GM19023 (cell line): ENCODE results near the gene DNASE1.

Experiments used
- ATAC-seq: cut with Tn5 transposase; IDR thresholded peaks from one replicate; pipeline ENCODE4 v1.9.1; 2021; ENCODE audit warnings: mild to moderate bottlenecking, moderate library complexity; ENCODE audit not compliant: unreplicated experiment

Gene DNASE1

DNA sequence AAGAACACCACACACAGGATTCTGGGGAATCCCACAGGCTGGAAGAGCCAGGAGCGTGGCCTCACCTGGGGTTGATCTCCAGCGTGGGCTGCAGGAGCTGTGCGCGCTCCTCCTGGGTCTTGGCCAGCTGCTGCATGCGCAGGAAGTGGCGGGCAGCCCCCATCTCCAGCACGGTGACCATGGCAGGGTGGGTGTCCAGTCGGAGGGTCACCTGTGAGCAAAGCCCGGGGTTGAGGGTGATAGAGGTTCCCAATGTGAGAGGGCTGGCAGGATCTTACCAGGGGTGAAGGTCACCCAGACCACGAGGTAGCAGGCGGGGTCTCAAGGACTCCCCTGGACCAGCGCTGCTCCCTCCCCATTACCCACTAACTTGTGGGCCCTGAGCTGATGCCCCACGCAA, 7.4 kb downstream of the DNASE1 start:
- ATAC-seq: no peak

DNA sequence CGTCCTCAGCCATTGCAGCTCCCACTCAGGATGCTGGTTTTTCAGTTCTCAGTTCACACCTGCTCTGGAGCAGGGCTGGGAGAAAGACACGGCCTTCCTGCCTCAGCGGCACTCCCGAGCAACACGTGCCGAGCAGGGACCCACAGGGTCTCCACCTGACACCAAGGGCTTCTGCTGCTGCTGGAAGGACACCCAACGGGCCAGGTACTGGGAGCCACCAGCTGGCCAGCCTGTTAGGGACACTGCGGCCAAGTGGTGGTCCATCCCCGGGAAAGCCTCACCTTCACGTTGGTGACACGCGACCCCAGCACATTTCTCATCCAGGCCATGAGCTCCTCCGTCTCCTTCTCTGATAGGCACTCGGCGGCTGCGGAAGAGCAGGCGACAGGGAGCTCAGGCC, 8.1 kb downstream of the DNASE1 start:
- ATAC-seq: no peak

DNA sequence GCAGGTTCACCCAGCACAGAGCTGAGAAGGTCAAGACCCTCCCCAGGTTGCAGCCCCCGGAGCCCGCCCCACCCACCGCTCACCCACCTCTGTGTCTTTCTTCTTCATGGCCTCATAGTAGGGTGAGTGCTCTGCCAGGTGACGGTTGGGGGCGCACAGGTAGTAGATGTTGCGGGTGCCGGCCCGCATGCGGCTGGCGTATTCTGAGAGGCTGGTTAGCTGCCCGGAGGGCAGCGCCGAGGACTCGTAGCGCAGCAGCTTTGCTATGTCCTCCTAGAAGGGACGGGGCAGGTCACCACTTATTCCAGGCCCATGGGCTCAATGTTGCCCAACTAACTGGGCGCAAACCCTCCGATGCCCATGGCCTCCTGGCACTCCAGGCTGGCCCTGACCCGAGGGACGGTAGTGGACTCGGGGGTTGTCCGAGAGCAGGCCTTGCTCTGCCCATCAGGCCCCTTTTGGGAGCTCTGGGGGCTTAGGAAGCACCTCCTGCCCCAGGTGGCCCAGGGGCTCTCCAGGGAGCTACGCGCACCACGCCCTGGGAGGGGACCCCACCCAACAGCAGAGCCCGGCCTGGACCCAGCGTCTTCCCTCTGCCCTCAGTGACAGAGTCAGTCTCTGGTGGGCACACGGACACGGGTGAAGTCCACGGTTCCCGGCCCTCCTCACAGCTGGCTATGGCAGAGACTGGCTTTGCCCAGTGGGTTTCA, 9.9 kb downstream of the DNASE1 start:
- no peak for ATAC-seq

DNA sequence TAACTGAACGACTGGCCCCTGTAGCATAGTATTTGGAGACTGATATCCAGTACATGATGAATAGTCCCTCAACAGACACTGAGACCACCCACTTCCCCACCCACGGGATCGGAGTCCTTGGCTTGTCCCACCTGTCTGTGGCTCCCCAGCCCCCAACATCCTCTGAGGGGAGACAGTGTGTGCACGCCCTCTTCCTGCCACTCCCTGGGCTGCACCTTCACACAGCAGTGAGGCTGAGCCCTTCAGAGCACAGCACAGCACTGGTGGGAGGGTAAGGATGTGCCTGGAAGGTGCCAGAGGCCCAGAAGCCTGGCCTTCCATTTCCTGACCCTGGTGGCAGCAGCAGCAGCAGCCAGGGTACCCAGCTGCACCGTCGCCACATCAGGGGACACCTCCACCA, 11.0 kb downstream of the DNASE1 start:
- no peak for ATAC-seq

DNA sequence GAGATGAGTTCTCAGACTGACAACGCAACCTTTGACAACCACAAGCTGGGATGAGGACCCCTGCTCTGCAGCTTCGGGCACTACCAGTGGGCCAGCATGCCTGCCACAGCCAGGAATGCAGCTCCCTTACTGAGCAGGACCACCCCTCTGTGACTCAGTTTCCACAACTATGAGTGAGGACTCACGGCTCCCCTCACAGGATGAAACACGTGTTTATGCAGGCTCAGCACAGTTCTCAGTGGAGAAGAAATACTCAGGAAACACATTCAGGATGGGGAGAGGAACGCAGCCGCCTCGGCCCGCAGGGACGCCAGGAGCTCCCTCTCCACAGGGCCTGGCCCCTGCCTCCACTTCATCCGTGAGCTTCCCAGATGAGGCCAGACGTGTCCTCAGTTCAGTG, 14.1 kb downstream of the DNASE1 start:
- no peak for ATAC-seq

DNA sequence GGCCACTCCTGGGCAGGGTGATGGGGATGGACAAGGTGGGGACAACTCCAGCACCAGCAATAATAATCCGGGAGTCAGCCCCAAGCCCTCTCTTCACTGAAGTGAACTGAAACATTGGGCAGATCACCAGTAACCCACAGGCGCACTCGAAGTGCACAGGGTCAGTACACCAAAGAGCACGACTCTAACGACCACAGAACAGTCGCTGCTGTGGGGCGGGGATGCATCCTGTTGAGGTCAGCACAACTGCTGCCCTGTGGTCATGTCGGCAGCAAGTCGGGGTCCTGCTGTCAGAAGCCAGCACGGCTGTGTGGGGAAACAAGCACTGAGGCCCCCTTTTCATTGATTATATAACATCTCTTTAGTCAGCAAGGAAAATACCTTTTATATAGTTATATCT, 14.6 kb downstream of the DNASE1 start:
- no peak for ATAC-seq

DNA sequence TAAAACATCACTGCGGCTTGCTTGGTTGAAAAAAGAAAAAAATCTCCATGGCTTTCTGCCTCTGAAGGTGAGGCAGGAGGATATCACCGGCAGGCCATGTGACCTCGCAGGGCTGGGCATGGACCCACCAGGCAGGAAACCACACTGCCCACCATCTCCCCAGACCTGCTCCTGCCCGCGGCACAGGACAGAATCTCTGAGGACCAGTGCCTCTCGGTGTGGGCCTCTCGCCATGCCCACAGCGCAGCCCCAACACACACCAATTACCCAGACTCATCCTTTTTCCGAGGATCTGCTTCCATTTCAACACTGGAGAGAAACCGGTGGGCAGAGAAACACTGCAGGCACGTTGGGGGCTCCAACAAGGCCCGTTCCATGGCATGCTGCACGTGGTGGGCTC, 16.2 kb downstream of the DNASE1 start:
- no peak for ATAC-seq

DNA sequence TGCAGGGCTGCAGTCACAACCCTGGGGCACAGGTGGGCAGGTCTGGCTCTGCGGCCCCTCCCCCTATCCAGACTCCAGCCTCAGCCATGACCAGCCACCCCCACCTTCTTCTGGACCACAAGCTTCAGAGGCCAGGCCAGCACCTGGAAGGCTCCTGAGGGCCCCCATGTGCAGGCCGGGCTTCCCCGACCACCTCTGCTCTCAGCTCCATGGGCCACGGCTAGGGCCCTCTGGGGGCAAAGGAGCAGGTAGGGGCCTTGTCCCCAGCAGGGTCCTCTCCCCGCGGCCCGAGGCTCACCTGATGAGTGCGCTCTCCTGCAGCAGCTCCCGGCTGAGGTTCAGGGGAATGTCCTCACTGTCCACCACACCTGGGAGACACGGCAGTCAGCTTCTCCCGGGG, 16.9 kb downstream of the DNASE1 start:
- ATAC-seq: no peak

DNA sequence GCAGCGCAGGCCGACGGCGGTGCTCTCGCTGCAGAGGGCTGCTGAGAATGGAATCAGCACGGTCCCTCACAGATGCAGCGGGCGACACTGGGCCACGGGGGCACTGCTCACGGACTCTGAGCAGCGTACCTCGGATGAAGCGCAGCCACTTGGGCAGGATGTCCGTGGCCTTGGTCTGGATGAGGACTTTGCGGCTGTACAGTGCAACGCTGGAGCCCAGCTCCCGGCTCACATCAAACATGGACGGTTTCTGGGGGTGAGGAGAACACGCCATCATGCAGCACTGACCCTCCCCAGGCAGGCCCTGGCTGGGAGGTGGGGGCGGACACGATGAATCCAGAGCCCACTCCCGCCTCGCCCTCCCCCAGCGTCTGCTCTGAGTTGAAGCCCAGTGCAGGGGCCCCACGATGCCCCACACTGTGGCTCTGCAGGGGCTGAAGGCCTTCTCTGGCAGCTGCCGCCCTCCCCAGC, 18.1 kb downstream of the DNASE1 start:
- no peak for ATAC-seq

DNA sequence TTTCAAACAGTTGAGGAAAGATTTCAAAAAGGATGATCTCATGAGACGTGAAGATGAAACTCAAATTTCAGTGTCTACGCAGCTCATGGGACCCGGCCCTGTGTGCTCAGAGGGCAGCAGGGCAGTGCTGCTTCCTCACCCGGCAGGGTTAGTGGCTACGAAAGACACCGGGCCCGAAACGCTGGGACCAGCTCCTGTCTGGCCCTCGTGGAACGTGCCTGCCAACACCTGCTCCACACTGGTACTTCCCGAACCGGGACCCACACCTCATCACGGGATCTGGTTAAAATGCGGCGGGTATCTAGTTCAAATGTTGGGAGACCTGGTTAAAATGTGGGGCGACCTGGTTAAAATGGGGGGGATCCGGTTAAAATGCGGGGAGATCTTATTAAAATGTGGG, 18.7 kb downstream of the DNASE1 start:
- no peak for ATAC-seq

DNA sequence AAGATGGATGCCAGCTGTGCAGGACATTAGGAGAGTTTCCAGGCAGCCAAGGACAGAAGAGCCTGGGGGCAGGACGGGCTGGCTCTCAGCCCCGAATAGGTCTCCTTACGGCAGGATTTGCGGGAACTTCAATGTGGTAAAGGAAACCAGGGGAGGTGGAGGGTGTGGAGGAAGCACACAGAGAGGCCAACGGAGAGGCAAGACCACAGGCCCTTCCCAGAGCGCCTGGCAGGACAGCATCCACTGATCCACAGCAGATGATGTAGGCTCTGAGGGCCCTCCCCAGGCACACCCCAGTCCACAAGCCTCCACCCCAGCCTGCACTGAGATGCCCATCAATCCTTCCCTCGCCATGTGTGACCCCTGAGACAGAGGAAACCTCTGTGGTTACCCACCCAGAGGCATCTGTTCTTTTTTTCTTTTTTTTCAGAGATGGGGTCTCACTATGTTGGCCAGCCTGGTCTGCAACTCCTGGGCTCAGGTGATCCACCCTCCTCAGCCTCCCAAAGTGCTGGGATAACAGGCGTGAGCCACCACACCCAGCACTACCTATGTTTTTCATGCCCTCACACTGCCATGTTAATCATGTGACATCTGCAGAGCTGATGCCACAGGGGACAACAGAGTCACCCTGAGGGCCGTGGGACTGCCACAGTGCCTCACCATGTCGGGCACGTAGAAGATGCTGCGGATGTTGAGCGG, 19.3 kb downstream of the DNASE1 start:
- ATAC-seq: no peak

DNA sequence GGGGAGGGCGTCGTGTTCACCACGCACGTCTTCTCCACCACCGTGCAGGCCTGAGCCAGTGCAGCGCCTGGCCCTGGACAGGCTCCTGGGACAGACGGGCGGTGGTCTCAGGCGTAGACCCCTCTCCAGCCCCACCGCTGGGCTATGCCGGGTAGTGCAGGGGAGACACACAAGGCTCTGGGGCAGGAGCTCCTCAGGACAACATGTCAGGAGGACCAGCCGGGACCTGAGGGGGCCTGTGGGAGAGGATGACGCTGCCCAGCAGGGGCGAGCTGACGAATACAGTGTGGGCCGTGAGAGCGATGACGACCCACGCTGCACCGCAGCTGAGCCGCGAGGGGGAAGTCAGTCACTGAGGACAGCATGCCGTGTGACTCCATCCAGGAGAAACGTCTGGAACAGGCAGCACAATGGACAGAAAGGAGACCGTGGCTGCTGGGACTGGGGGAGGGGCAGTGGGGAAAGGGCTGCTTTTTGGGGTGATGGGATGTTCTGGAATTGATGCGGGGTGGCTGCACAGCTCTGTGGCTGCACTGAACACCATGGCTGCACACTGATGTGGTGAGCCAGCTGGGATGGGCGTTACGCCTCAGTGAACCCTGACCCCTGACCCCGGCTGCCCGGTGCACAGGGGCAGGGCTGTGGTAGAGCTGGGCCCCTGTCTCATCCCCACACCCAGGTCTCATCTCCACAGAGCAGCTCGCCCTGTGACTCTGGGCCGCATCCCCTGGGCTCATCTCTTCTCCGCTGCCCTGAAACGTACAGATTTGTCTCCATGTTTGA, 20.2 kb downstream of the DNASE1 start:
- ATAC-seq: no peak

DNA sequence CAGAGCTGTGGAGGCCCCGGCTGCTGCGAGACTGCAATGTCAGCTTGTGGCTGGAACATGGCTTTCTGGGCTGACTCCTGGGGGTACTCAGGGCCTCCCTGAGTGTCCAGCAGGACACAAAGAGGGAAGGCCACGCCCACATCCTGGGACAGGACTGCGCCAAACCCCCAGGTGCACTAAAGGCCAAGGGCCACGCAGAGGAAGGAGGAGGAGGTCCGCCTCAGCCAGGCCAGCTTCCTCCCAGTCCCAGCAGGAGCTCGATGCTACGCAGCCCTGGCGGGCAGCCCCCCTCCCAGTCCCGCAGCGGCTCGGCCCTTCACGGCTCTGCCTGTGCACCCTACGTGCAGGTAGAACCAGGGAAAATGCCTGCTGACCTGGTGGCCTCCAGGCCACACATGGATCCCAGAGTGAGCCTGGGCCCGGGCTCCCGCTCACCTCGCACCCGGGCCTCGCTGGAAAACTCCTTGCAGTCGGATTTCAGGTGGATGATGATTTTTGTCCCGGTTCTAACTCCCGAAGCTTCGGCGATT, 21.2 kb downstream of the DNASE1 start:
- no peak for ATAC-seq

DNA sequence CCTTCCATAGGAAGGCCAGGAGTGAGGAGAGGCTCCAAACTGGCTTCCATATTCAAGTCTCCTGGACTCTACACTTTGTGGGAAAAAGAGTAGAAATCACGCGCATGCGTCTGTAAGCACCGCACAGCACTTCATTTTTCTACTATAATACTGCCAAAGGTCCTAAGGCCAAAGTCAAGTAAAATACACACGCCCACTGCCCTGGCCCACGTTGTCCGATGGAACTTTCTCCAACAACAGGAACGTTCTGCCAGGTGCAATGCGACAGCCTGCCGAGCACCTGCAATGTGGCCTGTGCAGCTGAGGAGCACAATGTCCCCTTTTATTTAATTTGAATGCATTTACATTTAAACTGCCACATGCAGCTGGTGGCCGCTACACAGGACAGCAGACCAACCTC, 23.5 kb downstream of the DNASE1 start:
- ATAC-seq: no peak

DNA sequence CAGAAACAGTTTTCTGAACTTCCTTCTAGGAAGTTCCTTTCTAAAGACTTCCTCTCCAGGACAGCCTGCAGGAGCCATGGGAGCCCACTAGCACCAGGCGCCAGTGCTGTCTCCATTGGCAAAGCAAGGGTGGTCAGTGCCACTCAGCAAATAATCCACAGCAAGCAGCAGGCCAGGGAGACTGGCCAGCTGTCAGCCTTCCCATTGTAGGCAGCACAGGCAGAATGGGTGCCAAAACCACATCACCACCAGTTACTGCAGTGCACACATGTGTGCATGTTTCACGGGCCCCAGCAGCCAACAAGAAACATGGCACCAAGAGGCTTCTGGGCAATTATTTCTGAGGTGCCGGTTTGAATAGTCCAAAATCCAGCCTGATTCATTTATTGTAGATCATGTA, 26.7 kb downstream of the DNASE1 start:
- ATAC-seq: no peak

DNA sequence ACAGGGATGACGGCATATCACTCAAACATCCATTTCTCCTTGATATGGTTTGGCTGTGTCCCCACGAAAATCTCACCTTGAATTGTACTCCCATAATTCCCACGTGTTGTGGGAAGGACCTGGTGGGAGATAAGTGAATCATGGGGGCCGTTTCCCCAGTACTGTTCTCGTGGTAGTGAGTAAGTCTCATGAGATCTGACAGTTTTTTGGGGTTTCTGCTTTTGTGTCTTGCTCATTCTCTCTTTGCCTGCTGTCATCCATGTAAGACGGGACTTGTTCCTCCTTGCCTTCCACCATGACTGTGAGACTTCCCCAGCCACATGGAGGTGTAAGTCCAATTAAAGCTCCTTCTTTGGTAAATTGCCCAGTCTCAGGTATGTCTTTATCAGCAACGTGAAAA, 32.5 kb downstream of the DNASE1 start:
- ATAC-seq: no peak

DNA sequence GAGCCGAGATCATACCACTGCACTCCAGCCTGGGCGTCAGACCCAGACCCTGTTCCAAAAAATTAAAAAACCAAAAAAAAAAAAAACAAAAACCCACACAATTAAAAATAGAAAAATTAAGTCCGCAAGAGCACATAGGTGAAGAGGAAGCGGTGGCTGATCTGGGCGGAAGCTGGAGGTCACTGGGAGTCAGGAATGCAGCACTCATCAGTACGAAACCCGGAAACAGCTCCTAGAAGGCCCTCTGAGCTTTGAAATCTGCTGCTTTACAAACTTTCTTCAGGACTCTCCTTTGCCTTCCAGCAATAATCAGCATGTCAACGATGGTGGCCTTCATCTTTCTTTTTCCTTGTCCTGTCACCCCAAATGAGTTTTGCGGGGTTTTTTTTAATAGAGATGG, 33.3 kb downstream of the DNASE1 start:
- no peak for ATAC-seq

DNA sequence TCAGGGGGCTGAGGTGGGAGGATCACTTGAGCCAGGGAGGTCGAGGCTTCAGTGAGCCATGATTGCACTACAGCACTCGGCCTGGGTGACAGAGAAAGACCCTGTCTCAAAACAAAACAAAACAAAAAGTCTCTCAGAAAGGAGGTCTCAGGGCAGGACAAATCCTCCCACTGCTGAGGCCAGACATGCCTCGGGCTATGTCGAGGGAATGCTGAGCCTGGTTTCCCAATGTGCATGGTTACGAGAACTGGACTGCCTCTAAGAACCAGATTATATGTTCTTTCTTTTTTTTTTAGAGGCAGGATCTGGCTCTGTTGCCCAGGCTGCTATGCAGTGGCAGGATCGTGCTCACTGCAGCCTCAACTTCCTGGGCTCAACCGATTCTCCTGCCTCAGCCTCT, 35.2 kb downstream of the DNASE1 start:
- no peak for ATAC-seq

DNA sequence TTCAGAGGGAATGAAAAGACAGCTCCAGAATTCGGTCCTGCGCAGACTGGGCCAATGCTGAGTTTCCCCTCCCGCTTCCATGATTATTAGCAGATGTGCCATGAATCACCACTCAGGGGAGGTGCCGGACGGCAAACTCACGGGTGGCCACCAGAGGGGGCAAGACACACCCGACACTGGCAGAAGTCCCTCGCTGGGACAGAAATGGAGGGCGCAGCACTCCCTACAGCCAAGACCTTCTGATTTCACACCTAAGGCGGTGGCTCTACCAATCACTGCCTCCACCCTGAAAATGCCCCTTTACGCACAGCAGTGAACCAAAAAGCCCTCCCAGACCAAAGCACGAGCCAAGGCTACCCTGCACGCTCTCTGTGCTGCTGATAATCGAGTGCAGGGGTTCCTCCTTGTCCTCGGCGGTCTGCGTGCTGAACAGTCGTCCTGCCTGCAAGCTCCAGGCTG, 36.0 kb downstream of the DNASE1 start:
- no peak for ATAC-seq

DNA sequence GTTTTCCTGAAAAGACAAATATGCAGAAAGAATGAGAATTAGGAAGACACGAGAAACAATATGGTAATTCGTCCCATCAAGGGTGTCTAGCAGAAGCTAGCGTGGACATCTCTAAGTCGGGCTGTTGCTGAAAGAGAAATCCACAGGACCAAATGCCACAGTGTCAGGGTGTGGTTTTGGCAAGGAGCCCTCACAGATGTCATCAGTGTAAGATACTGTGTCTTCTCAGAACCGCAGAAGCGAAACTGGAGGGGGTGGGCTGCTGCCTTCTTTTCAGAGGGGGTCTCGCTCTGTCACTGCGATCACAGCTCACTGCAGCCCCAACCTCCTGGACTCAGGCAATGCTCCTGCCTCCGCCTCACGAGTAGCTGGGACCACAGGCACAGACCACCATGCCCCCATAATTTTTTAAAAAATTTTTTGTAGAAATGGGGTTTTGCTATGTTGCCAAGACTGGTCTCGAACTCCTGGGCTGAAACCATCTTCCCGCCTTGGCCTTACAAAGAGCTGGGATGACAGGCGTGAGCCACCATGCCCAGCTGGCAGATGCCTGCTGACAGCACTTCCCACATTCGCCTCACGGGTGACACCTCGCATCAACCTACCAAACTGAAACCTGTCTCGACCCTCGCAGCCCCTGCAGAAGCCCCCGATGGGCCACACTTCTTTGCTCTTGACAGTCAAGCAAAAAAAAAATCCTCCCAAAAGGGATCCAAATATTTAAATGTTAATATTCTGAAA, 36.7 kb downstream of the DNASE1 start:
- ATAC-seq: no peak

DNA sequence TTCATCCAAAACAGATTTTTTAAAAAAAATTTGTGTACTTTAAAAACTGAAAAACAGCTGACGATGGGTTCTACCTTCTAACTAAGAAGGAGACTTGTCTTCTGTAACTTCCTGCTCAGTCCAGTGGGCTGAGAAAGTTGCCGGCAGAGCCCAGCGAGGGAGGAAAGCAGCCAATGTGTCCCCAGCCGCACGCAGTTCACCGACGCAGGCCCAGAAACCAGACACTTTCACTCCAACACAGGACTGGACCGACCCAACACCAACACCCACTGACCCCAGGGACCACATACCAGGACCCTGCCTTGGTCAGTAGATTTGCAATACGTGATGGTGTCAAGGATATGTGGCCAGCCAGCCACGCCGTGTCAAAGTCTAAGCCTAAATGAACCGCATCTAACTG, 37.3 kb downstream of the DNASE1 start:
- no peak for ATAC-seq
